Upper lobe of left lung (tissue), 4 donors: Measurements from ENCODE around the gene SLC66A2.

Experiments used
- POLR2AphosphoS5 ChIP-seq, 2 donors: sonication (generic); formaldehyde crosslinking; IDR thresholded peaks; one replicate each; pipeline ENCODE4 v1.5.1; 2017; ENCODE audit warnings: antibody characterized with exemption in 2 of 2
- TF ChIP-seq, protein P1 (sequence below), 6 experiments: fragments of 450-650 bp in 4 of 6; fragments of 200-600 bp in 2 of 6; sonication (generic) in 2 of 6; IDR thresholded peaks; one replicate each; pipeline ENCODE4 v1.5.1; 2016 to 2019; ENCODE audit warnings: antibody characterized with exemption in 6 of 6

DNA sequence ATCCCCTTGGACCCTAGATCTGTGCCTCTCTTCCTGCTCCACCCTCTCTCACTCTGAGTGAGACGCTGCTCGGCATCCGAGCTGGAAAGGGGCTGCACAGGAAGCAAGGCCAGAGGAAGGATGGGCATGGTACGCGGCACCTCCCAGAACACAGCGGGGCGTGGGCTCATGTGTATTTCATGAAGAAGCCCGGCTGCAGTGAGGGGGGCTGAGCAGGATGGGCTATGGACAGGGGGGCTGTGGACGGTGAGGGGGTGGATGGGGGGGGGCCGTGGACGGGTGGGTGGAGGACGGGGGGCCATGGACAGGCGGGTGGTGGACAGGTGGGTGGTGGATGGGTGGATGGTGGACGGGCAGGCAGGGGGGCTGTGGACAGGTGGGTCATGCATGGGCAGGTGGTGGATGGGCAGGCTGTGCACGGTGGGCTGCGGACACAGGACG is 28.5 kb downstream of the SLC66A2 start:
- TF ChIP-seq, protein P1, sequence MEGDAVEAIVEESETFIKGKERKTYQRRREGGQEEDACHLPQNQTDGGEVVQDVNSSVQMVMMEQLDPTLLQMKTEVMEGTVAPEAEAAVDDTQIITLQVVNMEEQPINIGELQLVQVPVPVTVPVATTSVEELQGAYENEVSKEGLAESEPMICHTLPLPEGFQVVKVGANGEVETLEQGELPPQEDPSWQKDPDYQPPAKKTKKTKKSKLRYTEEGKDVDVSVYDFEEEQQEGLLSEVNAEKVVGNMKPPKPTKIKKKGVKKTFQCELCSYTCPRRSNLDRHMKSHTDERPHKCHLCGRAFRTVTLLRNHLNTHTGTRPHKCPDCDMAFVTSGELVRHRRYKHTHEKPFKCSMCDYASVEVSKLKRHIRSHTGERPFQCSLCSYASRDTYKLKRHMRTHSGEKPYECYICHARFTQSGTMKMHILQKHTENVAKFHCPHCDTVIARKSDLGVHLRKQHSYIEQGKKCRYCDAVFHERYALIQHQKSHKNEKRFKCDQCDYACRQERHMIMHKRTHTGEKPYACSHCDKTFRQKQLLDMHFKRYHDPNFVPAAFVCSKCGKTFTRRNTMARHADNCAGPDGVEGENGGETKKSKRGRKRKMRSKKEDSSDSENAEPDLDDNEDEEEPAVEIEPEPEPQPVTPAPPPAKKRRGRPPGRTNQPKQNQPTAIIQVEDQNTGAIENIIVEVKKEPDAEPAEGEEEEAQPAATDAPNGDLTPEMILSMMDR (IDR thresholded peaks at IDR 0.05), result no peak
- no peak for TF ChIP-seq POLR2AphosphoS5 (IDR thresholded peaks at IDR 0.05)
